A673 (cell line): ENCODE results near the gene ZNF367.

Source experiments
- EZH2 ChIP-seq: fragments of 200-600 bp; sonication (generic); IDR thresholded peaks from 2 replicates; pipeline ENCODE4 v1.6.1; 2017; ENCODE audit warnings: borderline replicate concordance, low read depth, mild to moderate bottlenecking, mixed read lengths, antibody characterized with exemption, low read length; ENCODE audit not compliant: poor library complexity, severe bottlenecking
- TF ChIP-seq, protein P1 (sequence below): fragments of 300-800, 200-600 bp; sonication (generic); conservative IDR thresholded peaks from 2 replicates; pipeline ENCODE4 v1.5.1; 2017; ENCODE audit warnings: low read depth, mild to moderate bottlenecking, antibody characterized with exemption, low read length, moderate library complexity, mixed read lengths

- TF ChIP-seq, protein P1, sequence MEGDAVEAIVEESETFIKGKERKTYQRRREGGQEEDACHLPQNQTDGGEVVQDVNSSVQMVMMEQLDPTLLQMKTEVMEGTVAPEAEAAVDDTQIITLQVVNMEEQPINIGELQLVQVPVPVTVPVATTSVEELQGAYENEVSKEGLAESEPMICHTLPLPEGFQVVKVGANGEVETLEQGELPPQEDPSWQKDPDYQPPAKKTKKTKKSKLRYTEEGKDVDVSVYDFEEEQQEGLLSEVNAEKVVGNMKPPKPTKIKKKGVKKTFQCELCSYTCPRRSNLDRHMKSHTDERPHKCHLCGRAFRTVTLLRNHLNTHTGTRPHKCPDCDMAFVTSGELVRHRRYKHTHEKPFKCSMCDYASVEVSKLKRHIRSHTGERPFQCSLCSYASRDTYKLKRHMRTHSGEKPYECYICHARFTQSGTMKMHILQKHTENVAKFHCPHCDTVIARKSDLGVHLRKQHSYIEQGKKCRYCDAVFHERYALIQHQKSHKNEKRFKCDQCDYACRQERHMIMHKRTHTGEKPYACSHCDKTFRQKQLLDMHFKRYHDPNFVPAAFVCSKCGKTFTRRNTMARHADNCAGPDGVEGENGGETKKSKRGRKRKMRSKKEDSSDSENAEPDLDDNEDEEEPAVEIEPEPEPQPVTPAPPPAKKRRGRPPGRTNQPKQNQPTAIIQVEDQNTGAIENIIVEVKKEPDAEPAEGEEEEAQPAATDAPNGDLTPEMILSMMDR, result no peak
- TF ChIP-seq EZH2, result no peak
These were observed 1.1 kb downstream of the ZNF367 start for GRCh38 chr9:96417051-96417586.
